Activated CD4-positive, alpha-beta T cell treated with anti-CD3 and anti-CD28 coated beads for 24 hours (primary cell): ENCODE data around the gene CLPTM1.
A peak's percentile ranks its signal among the peaks of the same experiment; 100 is the strongest.

ENCODE experiments used
- DNase-seq, 2 donors: peaks; one replicate each; pipeline ENCODE4 v3.0.0-alpha.2; 2020; ENCODE audit warnings: low read depth in 2 of 2

Gene CLPTM1

DNA sequence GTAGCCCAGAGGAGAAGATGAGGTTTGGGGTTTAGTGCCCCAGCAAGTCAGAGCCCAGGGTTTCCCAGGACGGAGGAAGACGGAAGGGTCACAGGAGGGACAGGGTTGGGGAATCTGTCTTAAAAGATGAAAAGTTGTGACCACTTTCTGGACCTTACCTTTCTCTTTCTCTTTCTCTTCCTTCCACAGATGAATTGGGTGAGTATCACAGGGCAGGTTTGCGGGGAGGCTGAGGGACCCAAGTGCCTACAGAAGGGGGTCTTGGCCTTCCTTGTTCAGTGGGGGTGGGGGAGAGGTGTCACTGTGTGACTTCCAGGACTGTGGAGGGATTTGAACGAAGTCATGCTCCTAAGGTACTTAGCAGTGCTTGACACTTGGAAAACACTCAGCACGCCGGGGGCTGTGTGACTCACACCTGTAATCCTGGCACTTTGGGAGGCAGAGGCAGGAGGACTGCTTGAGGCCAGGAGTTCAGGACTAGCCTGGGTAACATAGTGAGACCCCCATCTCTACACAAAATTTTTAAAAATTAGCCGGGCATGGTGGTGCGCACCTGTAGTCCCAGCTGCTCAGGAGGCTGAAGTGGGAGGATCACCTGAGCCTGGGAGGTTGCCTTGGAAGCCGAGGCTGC lies 54.6 kb downstream of the CLPTM1 start:
- DNase-seq, result no peak

DNA sequence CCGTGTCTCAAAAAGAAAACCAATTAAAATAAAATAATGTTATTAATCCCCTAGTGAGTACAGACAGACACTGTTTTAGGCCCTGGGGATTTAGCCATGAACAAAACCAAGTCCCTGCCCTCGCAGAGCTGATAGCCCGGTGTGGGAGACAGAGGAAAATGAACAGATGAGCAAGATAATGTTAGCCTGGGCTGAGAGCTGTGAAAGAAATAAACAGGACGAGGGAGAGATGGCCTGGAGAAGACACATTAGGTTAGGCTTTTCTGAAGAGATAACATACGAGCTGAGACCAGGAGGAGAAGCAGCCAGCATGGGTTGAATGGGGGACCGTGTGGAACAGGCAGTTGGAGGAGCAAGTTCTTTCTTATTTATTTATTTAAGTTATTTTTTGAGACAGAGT lies 55.1 kb downstream of the CLPTM1 start:
- no peak for DNase-seq

DNA sequence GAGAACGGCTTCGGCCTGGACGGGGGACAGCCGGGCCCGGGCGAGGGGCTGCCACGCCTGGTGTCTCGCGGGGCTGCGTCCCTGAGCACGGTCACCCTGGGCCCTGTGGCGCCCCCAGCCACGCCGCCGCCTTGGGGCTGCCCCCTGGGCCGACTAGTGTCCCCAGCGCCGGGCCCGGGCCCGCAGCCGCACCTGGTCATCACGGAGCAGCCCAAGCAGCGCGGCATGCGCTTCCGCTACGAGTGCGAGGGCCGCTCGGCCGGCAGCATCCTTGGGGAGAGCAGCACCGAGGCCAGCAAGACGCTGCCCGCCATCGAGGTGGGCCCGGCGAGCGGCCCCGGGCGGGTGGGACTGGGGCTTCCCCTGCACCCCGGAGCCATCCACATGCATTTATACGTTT lies 56.8 kb downstream of the CLPTM1 start:
- DNase-seq, result no peak

DNA sequence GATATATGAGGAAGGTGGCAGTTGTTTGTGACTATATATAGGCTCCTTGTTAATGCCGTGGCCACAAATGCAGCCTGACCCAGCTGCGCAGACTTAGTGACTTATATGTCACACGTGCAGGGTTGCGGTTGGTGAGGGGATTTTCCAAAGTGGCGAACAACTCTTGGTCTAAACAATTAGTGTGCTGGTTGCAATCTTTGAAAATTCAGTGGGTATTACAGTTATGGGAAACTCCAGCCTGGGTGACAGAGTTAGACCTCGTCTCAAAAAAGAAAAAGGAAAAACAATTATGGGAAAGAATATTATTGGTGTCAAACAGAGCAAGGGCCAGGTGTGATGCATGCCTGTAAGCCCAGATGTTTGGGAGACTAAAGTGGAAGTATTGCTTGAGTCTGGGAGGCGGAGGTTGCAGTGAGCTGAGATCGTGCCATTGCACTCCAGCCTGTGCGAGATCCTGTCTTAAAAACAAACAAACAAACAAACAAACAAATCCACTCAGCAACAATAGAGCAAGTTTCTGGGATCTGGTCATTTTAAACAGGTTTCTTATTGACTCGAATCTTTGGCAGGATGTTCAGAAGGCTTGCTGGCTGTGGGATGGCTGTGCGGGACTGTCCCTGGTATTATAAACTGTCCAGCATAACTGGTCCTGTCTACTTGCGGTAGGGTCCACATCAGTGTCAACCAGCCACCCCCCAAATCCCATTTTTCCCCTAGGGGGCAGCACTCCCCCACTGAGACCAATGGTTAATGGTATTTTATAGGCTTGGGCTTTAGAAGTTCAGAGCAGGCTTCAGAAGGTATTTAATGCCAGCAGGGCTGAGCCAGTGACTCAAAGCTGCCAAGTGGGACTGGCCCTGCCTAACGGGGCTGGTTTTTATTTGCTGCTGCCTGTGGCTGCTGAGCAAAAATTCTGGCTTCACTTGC lies 61.5 kb downstream of the CLPTM1 start:
- DNase-seq, result peak; percentile 45

DNA sequence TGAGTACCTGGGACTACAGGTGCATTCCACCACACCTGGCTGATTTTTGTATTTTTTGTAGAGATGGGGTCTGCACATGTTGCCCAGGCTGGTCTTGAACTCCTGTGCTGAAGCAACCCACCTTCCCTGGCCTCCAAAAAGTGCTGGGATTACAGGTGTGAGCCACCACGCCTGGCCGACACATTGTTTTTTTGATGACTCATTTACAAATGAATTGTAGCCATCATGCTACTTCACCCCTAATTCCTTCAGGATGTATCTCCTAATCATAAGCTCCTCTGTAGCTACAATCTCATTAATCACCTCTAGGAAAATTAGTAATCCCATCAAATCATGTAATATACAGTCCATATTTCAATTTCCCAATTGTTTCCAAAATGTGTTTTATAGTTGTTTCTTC lies 64.0 kb downstream of the CLPTM1 start:
- DNase-seq, result no peak

DNA sequence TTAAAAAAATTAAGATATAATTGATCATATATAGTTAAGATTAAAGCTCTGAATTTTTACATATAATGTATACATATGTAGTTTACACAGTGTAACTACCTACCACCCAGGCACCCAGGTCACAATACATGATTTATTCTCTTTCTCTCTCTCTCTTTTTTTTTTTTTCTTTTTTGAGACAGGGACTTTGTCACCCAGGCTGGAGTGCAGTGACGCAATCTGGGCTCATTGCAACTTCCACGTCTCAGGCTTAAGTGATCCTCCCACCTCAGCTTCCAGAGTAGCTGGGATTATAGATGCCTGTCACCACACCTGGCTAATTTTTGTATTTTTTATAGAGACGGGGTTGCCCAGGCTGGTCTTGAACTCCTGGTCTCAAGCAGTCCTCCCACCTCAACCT lies 64.9 kb downstream of the CLPTM1 start:
- DNase-seq, result no peak

DNA sequence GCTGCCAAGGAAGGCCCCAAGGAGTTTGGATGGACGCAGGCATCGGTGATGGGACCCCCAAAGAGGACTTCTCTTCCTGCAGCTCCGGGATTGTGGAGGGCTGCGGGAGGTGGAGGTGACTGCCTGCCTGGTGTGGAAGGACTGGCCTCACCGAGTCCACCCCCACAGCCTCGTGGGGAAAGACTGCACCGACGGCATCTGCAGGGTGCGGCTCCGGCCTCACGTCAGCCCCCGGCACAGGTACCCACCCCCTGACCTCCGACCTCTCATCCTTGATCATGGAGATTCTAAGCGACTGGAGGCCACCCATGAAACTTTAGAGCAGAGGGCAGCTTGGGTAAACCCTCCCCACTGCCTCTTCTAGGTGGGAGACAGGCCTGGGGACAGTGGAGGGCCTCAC lies 66.8 kb downstream of the CLPTM1 start:
- no peak for DNase-seq

DNA sequence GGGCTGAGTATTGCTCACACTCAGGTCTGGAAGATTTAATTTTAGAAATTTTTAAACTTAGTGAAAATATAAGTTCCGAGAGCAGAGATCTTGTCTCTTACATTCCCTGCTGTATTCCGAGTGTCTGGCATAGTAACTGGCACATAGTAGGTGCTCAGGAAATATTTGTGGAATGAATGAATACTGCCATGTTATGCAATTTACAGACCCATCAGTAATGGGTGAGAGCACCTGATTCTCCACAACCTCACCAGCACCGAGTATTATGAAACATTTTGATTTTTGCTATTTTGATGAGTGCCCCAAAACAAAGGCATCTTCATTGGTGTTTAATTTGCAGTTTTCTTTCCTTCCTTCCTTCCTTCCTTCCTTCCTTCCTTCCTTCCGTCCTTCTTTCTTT lies 67.9 kb downstream of the CLPTM1 start:
- no peak for DNase-seq

DNA sequence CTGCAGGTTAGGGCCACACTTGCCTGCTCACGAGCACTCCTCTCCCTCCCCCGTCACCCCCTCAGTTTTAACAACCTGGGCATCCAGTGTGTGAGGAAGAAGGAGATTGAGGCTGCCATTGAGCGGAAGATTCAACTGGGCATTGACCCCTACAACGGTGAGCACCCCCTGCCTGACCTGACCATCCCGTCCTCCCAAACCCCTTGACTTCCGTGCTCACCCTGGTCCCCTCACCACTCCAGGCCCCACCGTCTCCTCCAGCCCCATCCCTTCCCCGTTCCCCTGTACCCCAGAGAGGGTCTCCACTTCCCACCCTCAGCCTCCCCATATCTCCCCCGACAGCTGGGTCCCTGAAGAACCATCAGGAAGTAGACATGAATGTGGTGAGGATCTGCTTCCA lies 70.1 kb downstream of the CLPTM1 start:
- no peak for DNase-seq

DNA sequence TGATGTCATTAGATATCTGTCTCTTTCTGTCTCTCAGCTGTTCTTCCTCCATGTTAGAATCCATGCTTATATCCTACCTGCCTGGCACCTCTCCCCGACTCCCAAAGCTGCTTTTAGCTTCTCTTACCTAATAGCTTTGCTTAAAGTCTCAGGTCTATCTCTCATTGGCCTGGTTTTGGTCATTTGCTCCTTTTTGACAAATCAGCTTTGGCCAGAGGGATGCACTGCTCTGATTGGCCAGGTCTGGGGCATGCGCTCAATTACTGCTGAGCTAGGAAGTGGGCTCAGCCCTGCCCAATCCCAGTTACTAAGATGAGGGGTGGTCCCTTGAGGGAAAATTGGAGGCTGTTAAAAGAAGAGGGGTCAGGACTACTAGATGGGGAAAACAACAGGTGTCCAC lies 72.2 kb downstream of the CLPTM1 start:
- DNase-seq, result no peak

DNA sequence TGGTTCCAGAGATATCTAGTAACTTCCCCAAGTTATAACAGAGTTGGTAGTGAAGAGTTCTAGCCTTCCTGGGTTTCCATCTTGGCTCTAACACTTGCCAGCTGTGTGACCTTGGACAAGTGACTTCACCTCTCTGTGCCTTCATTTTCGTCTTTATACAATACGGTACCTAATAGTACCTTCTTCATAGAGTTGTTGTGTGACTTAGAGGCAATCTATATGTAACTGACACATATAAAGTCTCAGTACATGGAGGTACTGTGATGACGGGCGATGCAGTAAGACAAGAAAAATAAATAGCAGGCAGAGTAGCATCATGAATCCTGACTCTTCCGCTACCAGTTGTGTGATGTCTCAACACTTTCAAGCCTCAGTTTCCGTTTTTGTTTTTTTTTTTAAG lies 75.6 kb downstream of the CLPTM1 start:
- DNase-seq, result no peak

DNA sequence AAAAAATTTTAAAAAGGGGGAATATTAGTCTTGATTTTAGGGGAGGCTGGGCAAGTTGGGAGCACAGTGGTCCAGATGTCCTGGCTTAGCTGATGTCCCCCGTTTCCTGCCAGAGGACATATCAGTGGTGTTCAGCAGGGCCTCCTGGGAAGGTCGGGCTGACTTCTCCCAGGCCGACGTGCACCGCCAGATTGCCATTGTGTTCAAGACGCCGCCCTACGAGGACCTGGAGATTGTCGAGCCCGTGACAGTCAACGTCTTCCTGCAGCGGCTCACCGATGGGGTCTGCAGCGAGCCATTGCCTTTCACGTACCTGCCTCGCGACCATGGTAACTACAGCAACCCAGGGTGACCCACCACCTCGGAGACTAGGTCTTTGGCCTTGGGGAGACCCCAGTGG lies 77.2 kb downstream of the CLPTM1 start:
- no peak for DNase-seq

DNA sequence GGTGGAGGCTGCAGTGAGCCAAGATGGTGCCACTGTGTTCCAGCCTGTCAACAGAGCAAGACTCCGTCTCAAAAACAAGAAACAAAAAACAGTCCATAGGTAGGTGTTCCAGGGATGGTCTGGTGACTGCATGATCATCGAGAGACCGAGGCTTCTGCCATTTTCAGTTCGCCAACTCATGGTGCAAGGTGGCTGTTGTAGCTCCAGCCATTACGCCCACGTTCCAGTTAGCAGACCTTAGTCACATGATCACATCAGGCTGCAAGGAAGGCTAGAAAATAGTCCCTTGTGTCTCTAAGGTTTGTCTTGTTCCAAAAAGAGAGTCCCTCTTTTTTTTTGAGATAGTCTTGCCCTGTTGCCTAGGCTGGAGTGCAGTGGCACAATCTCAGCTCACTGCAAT lies 80.6 kb downstream of the CLPTM1 start:
- no peak for DNase-seq

DNA sequence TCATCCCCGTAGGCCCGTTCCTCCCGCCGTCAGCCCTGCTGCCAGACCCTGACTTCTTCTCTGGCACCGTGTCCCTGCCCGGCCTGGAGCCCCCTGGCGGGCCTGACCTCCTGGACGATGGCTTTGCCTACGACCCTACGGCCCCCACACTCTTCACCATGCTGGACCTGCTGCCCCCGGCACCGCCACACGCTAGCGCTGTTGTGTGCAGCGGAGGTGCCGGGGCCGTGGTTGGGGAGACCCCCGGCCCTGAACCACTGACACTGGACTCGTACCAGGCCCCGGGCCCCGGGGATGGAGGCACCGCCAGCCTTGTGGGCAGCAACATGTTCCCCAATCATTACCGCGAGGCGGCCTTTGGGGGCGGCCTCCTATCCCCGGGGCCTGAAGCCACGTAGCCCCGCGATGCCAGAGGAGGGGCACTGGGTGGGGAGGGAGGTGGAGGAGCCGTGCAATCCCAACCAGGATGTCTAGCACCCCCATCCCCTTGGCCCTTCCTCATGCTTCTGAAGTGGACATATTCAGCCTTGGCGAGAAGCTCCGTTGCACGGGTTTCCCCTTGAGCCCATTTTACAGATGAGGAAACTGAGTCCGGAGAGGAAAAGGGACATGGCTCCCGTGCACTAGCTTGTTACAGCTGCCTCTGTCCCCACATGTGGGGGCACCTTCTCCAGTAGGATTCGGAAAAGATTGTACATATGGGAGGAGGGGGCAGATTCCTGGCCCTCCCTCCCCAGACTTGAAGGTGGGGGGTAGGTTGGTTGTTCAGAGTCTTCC lies 82.4 kb downstream of the CLPTM1 start:
- no peak for DNase-seq

DNA sequence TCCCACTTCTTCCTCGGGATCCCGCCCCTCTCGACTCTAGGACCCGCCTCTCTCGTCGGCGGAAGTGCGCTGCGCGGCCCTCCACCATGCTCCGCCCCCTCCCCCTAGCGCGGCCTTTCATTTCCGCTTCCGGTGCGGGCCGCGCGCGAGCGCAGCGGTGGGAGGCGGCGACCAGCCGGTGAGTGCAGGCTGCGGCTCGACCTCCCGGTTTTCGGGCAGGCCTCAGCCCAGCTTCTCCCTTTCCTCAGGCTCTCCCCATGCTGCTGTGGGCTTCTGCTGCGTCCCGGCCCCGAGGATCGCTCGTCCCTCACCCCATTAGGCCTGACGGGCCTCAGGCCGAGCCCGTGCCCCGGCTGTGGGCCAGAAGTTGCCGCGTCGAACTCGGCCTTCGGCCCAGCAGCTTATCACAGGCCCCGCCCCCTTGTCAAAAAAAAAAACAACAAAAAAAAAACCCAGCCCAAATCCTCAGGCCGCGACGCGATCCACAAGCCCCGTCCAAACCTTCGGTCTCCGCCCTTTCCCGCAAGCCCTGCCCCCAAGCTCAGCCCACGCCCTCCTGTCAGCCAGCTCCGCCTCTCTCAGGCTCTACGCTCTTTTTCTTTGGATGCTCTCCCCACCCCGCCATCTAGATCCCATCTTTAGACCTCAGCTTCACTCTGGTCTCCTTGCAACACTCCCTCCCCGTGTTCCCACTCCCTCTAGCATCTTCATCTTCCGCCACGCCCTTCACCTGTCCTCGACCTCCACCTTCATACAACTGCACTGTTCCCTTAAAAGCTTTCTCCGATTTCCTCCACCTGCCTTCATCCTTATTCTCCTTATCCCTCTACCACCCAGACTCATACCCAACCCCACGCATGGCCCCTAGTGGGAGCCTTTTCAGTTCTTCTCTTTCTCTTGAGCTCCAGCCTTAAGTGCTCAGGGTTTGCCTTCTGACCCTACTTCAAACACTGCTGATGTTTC lies 84.0 kb downstream of the CLPTM1 start, which contains the start of gene CLASRP:
Gene CLASRP (plus strand): TSS at position 115 of the 963 bp plus-strand sequence. CDS start 1,168 bp downstream, outside the sequence.
- DNase-seq, result peak; percentile 81

DNA sequence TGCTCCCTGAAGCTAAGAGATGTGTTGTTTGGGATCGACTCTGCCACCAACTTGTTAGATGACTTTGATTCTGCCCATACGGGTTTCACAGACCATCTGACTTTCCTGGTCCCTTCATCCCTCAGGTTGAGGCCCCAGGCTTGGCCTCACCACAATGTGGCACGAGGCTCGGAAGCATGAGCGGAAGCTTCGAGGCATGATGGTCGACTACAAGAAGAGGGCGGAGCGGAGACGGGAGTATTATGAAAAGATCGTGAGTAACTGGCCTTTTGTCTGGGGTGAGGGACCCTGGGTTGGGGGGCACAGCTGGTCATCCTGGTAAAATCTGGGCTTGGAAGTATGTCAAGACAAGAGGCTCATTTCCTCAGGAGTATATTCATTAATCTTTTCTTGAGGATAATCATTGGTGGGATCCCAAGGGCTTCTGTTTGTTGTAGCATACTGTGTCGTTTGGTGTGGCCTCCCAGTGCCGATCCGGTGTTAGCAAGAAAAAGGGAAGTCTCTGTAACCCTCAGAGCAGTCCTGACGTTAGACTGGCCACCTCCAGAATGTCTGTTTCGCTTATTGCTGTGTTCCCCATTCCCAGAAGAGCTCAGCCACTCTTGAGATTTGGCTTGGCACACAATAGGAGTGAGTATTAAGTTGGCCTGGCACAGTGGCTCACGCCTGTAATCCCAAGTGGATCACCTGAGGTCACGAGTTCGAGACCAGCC lies 85.0 kb downstream of the CLPTM1 start:
- DNase-seq, result no peak

DNA sequence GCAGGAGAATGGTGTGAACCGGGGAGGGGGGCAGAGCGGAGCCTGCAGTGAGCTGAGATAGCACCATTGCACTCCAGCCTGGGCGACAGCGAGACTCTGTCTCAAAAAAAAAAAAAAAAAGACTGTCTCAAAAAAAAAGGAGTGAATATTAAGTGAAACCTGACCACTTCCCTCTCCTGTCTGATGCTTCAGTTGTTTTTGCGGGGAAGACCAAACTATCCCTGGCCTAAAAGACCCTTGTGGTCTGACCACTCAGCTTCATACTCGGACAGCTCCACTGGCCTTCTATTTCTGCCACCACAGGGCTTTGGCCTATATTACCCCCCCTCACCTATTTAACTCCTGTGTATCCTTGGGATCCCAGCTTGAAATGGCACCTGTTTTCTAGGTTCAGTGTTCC lies 85.9 kb downstream of the CLPTM1 start:
- no peak for DNase-seq
